IPS-15b (cell line): ENCODE data around the gene CROCC2.
A peak's percentile ranks its signal among the peaks of the same experiment; 100 is the strongest.

Experiments
- H3K27me3 ChIP-seq: one replicate; pipeline ENCODE4 v1.6.1; 2013; ENCODE audit warnings: low read length; ENCODE audit not compliant: control insufficient read depth, insufficient read depth
- H3K36me3 ChIP-seq: one replicate; pipeline ENCODE4 v1.6.1; 2013; ENCODE audit warnings: low read length; ENCODE audit not compliant: control insufficient read depth, insufficient read depth
- H3K4me1 ChIP-seq: one replicate; pipeline ENCODE4 v1.6.1; 2013; ENCODE audit warnings: mild to moderate bottlenecking, low read length; ENCODE audit not compliant: control insufficient read depth, insufficient read depth
- H3K4me3 ChIP-seq: one replicate; pipeline ENCODE4 v1.5.1; 2013; ENCODE audit warnings: low read depth, low read length
- H3K9ac ChIP-seq: one replicate; pipeline ENCODE4 v1.6.1; 2013; ENCODE audit warnings: low read depth, mild to moderate bottlenecking, low read length
- H3K9me3 ChIP-seq: one replicate; pipeline ENCODE4 v1.6.1; 2013; ENCODE audit warnings: mild to moderate bottlenecking, low read length; ENCODE audit not compliant: control insufficient read depth, insufficient read depth

The CROCC2 gene

DNA sequence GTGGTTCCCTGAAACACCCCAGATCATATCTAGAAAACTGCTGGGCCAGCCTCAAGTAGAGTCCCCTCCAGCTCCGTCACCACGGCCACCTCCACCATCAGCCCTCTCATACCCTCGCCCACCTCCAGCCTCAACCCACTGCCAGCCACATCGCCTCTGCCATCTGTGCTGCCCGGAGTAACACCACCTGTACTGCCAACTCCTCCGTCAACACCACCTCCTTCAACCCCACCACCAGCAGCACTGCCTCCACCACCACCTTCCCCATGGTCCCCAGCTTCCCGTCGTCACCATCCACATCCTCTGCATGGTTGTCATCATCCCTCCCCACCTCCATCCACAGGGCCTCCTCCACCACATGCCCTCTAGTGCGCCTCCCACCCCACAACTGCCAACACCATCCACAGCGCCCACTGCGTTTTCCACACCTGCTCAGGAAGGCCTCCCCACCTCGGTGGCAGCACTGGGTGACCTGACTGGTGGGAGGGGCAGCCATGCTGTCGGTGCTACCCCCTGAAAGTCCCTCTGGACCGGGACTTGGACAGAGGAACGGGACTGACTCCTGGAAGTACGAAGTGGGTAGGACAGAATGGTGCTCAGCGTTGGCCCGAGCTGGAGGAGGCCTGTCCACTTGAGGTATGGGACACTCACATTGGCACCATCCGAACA is 93.9 kb downstream of the CROCC2 start:
- peaks cover 4% of the 10 kb centered on the region for H3K9me3 ChIP-seq
- no peaks in the 10 kb centered on the region for H3K36me3 ChIP-seq
- H3K9ac ChIP-seq, result no peak overlapping the region
- H3K4me1 ChIP-seq, result no peaks in the 10 kb centered on the region
- peak overlapping the region; percentile 26 for H3K4me3 ChIP-seq
- peaks cover 23% of the 10 kb centered on the region for H3K27me3 ChIP-seq

DNA sequence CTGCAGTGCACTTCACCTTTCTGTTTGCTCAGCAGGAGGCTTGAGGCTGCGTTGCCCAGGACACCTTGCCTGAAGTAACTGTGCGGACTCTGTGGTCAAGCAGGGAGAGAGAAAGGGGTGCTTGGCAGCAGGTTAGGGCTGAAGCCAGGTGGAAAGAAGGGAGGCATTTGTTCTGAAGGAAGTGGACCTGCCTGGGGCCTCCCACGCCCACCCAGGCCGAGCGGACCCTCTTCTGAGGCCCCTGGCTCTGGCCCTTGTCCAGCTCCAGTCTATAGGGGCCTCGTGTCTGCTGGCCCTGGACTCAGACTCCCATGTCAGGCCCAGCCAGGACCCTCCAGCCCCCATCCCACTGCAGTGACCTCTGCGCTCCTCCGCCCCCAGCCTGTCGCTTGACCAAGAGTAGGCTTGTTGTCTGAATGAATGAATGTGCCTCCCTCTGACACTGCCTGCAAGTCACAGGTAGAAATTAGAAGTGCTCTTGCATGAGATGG is 94.7 kb downstream of the CROCC2 start:
- no peak overlapping the region for H3K9ac ChIP-seq
- no peak overlapping the region for H3K4me3 ChIP-seq
- H3K36me3 ChIP-seq, result no peaks in the 10 kb centered on the region
- peaks cover 4% of the 10 kb centered on the region for H3K9me3 ChIP-seq
- peaks cover 23% of the 10 kb centered on the region for H3K27me3 ChIP-seq
- no peaks in the 10 kb centered on the region for H3K4me1 ChIP-seq

- H3K9me3 ChIP-seq, result peaks cover 4% of the 10 kb centered on the region
- H3K4me1 ChIP-seq, result no peaks in the 10 kb centered on the region
- H3K27me3 ChIP-seq, result peaks cover 23% of the 10 kb centered on the region
- no peak overlapping the region for H3K9ac ChIP-seq
- H3K36me3 ChIP-seq, result no peaks in the 10 kb centered on the region
- no peak overlapping the region for H3K4me3 ChIP-seq
These were observed 95.5 kb downstream of the CROCC2 start for GRCh38 chr2:241001413-241002274.

GRCh38 chr2:241002275-241003046 is 96.3 kb downstream of the CROCC2 start:
- Histone ChIP-seq H3K36me3 (no peaks in the 10 kb centered on the region), H3K9ac (no peak overlapping the region), H3K9me3 (peaks cover 4% of the 10 kb centered on the region), H3K27me3 (peaks cover 18% of the 10 kb centered on the region), H3K4me1 (no peaks in the 10 kb centered on the region), H3K4me3 (no peak overlapping the region)

DNA sequence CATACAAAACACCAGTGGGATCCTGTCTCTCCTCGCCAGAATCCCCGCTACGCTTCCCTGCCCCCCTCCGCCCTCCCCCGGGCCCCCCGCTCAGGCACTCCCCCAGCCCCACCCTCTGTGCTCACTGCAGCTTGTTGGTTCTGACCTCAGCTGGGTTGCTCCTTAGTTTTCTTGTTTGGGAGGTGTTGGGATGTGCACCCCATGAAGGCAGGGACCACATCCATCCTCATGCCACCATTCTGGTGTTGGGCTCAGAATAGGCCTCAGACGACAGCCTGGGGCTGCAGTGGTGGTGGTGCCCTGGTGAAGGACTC is 96.9 kb downstream of the CROCC2 start:
- Histone ChIP-seq H3K4me3 (no peak overlapping the region), H3K27me3 (peaks cover 17% of the 10 kb centered on the region), H3K4me1 (no peaks in the 10 kb centered on the region), H3K36me3 (no peaks in the 10 kb centered on the region), H3K9me3 (peaks cover 4% of the 10 kb centered on the region), H3K9ac (no peak overlapping the region)

GRCh38 chr2:241003369-241003768 is 97.2 kb downstream of the CROCC2 start:
- H3K9me3 ChIP-seq, result peaks cover 4% of the 10 kb centered on the region
- H3K36me3 ChIP-seq, result no peaks in the 10 kb centered on the region
- peaks cover 17% of the 10 kb centered on the region for H3K27me3 ChIP-seq
- H3K4me3 ChIP-seq, result no peak overlapping the region
- no peak overlapping the region for H3K9ac ChIP-seq
- H3K4me1 ChIP-seq, result no peaks in the 10 kb centered on the region

GRCh38 chr2:241003830-241004564 is 97.9 kb downstream of the CROCC2 start:
- Histone ChIP-seq H3K9ac (no peak overlapping the region), H3K36me3 (no peaks in the 10 kb centered on the region), H3K9me3 (peaks cover 4% of the 10 kb centered on the region), H3K27me3 (peaks cover 17% of the 10 kb centered on the region), H3K4me3 (no peak overlapping the region), H3K4me1 (no peaks in the 10 kb centered on the region)

DNA sequence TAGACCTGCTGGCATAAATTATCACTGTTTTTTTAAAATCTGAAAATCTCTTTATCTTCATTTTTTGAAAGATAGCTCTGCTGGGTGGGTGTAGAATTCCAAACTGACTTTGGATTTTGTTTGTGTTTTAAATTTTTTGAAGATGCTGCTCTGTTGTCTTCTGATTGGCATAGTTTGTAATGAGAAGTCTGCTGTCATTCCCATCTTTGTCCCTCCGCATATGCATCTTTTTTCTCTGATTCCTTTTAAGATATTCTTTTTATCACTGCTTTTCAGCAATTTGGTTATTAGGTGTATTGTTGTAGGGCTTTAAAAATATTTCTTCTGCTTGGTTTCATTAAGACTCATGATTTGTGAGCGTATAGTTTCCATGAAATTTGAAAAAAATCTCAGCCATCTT is 99.4 kb downstream of the CROCC2 start:
- Histone ChIP-seq H3K36me3 (no peaks in the 10 kb centered on the region), H3K9me3 (peaks cover 4% of the 10 kb centered on the region), H3K9ac (no peak overlapping the region), H3K27me3 (peaks cover 4% of the 10 kb centered on the region), H3K4me3 (no peak overlapping the region), H3K4me1 (peaks cover 5% of the 10 kb centered on the region)

- H3K4me1 ChIP-seq, result peaks cover 5% of the 10 kb centered on the region
- H3K9me3 ChIP-seq, result peaks cover 4% of the 10 kb centered on the region
- no peaks in the 10 kb centered on the region for H3K36me3 ChIP-seq
- H3K27me3 ChIP-seq, result peaks cover 2% of the 10 kb centered on the region
- H3K4me3 ChIP-seq, result no peak overlapping the region
- no peak overlapping the region for H3K9ac ChIP-seq
These were observed 100.3 kb downstream of the CROCC2 start for GRCh38 chr2:241006412-241006811.

GRCh38 chr2:241007111-241007510 is 101.0 kb downstream of the CROCC2 start:
- Histone ChIP-seq H3K4me3 (no peak overlapping the region), H3K36me3 (no peaks in the 10 kb centered on the region), H3K4me1 (peaks cover 5% of the 10 kb centered on the region), H3K27me3 (no peaks in the 10 kb centered on the region), H3K9me3 (peaks cover 4% of the 10 kb centered on the region), H3K9ac (no peak overlapping the region)
